Femur (tissue), 1 donor: Measurements from ENCODE around the gene CDH5.

Experiments
- DNase-seq: peaks from one replicate; pipeline ENCODE4 v3.0.0-alpha.2; 2017

Gene CDH5

GRCh38 chr16:66419527-66419926 is 53.0 kb downstream of the CDH5 start:
- no peak for DNase-seq

- DNase-seq: no peak
Observed at GRCh38 chr16:66420396-66420795, 53.9 kb downstream of the CDH5 start.

- no peak for DNase-seq
Observed at GRCh38 chr16:66421891-66422290, 55.4 kb downstream of the CDH5 start.

- no peak for DNase-seq
Observed at GRCh38 chr16:66422366-66422765, 55.9 kb downstream of the CDH5 start.

GRCh38 chr16:66423177-66423576 is 56.7 kb downstream of the CDH5 start:
- DNase-seq: no peak

- DNase-seq: no peak
Observed at GRCh38 chr16:66425651-66426050, 59.2 kb downstream of the CDH5 start.

GRCh38 chr16:66426112-66427035 is 59.9 kb downstream of the CDH5 start:
- no peak for DNase-seq

GRCh38 chr16:66427036-66427860 is 60.8 kb downstream of the CDH5 start, which contains the start of gene BEAN1:
Gene BEAN1 (plus strand): TSS chr16:66427295. CDS start chr16:66437677, 10,382 bp downstream.
- DNase-seq: peak; percentile 58

GRCh38 chr16:66427871-66428681 is 61.6 kb downstream of the CDH5 start:
- no peak for DNase-seq

- DNase-seq: no peak
Observed at GRCh38 chr16:66428682-66429251, 62.3 kb downstream of the CDH5 start.

GRCh38 chr16:66429290-66429962 is 62.9 kb downstream of the CDH5 start:
- no peak for DNase-seq

GRCh38 chr16:66430214-66430613 is 63.7 kb downstream of the CDH5 start:
- no peak for DNase-seq

- no peak for DNase-seq
Observed at GRCh38 chr16:66431760-66432159, 65.3 kb downstream of the CDH5 start.

- DNase-seq: no peak
Observed at GRCh38 chr16:66432429-66432828, 65.9 kb downstream of the CDH5 start.

- DNase-seq: no peak
Observed at GRCh38 chr16:66434619-66435430, 68.3 kb downstream of the CDH5 start.

GRCh38 chr16:66435896-66436295 is 69.4 kb downstream of the CDH5 start:
- no peak for DNase-seq

GRCh38 chr16:66437391-66437945 is 71.0 kb downstream of the CDH5 start:
- no peak for DNase-seq

- DNase-seq: no peak
Observed at GRCh38 chr16:66438536-66438935, 72.0 kb downstream of the CDH5 start.

GRCh38 chr16:66439051-66439730 is 72.7 kb downstream of the CDH5 start:
- DNase-seq: no peak

- DNase-seq: no peak
Observed at GRCh38 chr16:66440271-66440802, 73.8 kb downstream of the CDH5 start.
